WTC11 (cell line): ENCODE results near the gene ADAM12. TPM values are rescaled to one million over a fixed set of nuclear protein-coding genes. Genes with fewer than 3 reads are reported as not detected.

ENCODE experiments used
- ATAC-seq: fragments of 200-7000 bp; cut with Tn5 transposase; 2 replicates; pipeline ENCODE4 v1.10.0; 2021; ENCODE audit warnings: mild to moderate bottlenecking, moderate library complexity
- CTCF ChIA-PET: fragments of 300-600 bp; sonication (Branson Sonifier 250); formaldehyde crosslinking; loops from one replicate; lab custom pipeline; 2021; ENCODE audit warnings: antibody characterized with exemption; lab: Charles Lee
- POLR2A ChIA-PET: fragments of 350-600 bp; sonication (Branson Sonifier 250); formaldehyde crosslinking; loops from one replicate; lab custom pipeline; 2021; ENCODE audit warnings: antibody characterized with exemption; lab: Charles Lee
- DNase-seq: peaks from one replicate; pipeline ENCODE4 v3.0.0; 2021; ENCODE audit warnings: low spot score
- H3K27ac Mint-ChIP-seq: 2 replicates; pipeline ENCODE4 v1.8.0; 2021; ENCODE audit warnings: mixed read lengths
- H3K27me3 Mint-ChIP-seq: 2 replicates; pipeline ENCODE4 v1.8.0; 2021; ENCODE audit warnings: low read depth, mild to moderate bottlenecking, moderate library complexity, mixed read lengths
- H3K36me3 Mint-ChIP-seq: 2 replicates; pipeline ENCODE4 v1.8.0; 2021; ENCODE audit warnings: mixed read lengths
- H3K4me1 Mint-ChIP-seq: 2 replicates; pipeline ENCODE4 v1.8.0; 2022; ENCODE audit warnings: mixed read lengths
- H3K4me3 Mint-ChIP-seq: 2 replicates; pipeline ENCODE4 v1.8.0; 2021; ENCODE audit warnings: mild to moderate bottlenecking, moderate library complexity, mixed read lengths
- H3K9me3 Mint-ChIP-seq: 2 replicates; pipeline ENCODE4 v1.8.0; 2021; ENCODE audit warnings: mixed read lengths
- CREB1 ChIP-seq: sonication (generic); formaldehyde crosslinking; IDR thresholded peaks from 2 replicates; pipeline ENCODE4 v1.8.0; 2023; ENCODE audit warnings: mild to moderate bottlenecking, missing genetic modification reagents
- ELF4 ChIP-seq: sonication (generic); formaldehyde crosslinking; IDR thresholded peaks from 2 replicates; pipeline ENCODE4 v1.8.1; 2022; ENCODE audit warnings: low read depth, mild to moderate bottlenecking, moderate library complexity, missing genetic modification reagents
- EMX1 ChIP-seq: fragments of 250-450 bp; sonication (Bioruptor Pico); IDR thresholded peaks from 2 replicates; pipeline ENCODE4 v1.8.0; 2021; ENCODE audit warnings: mild to moderate bottlenecking
- GABPB1 ChIP-seq: sonication (generic); formaldehyde crosslinking; IDR thresholded peaks from 2 replicates; pipeline ENCODE4 v1.8.1; 2023; ENCODE audit warnings: mild to moderate bottlenecking, missing genetic modification reagents
- JUN ChIP-seq: sonication (generic); formaldehyde crosslinking; IDR thresholded peaks from 2 replicates; pipeline ENCODE4 v1.8.0; 2023; ENCODE audit warnings: mild to moderate bottlenecking, missing genetic modification reagents
- KAT7 ChIP-seq: sonication (generic); formaldehyde crosslinking; IDR thresholded peaks from 2 replicates; pipeline ENCODE4 v1.8.1; 2023; ENCODE audit warnings: missing genetic modification reagents, mild to moderate bottlenecking, borderline replicate concordance
- MXD4 ChIP-seq: fragments of 250-450 bp; sonication (Bioruptor Pico); IDR thresholded peaks from 2 replicates; pipeline ENCODE4 v1.8.0; 2021; ENCODE audit warnings: mild to moderate bottlenecking, moderate library complexity, borderline replicate concordance
- MYBL2 ChIP-seq: sonication (generic); formaldehyde crosslinking; IDR thresholded peaks from 2 replicates; pipeline ENCODE4 v1.8.1; 2023; ENCODE audit warnings: mild to moderate bottlenecking, moderate library complexity, missing genetic modification reagents
- OVOL2 ChIP-seq: fragments of 250-450 bp; sonication (Bioruptor Pico); IDR thresholded peaks from 2 replicates; pipeline ENCODE4 v1.9.0; 2021; ENCODE audit warnings: mild to moderate bottlenecking, borderline replicate concordance
- SMAD4 ChIP-seq: sonication (generic); formaldehyde crosslinking; IDR thresholded peaks from 2 replicates; pipeline ENCODE4 v1.8.0; 2022; ENCODE audit warnings: mild to moderate bottlenecking, missing genetic modification reagents
- SP1 ChIP-seq: sonication (generic); formaldehyde crosslinking; conservative IDR thresholded peaks from 2 replicates; pipeline ENCODE4 v1.8.1; 2022; ENCODE audit warnings: missing genetic modification reagents
- TEAD4 ChIP-seq: sonication (generic); formaldehyde crosslinking; IDR thresholded peaks from 2 replicates; pipeline ENCODE4 v1.8.0; 2022; ENCODE audit warnings: mild to moderate bottlenecking, missing genetic modification reagents
- USF1 ChIP-seq: sonication (generic); formaldehyde crosslinking; IDR thresholded peaks from 2 replicates; pipeline ENCODE4 v1.8.0; 2022; ENCODE audit warnings: mild to moderate bottlenecking, missing genetic modification reagents
- ZNF138 ChIP-seq: sonication (generic); formaldehyde crosslinking; conservative IDR thresholded peaks from 2 replicates; pipeline ENCODE4 v1.8.1; 2022; ENCODE audit warnings: mild to moderate bottlenecking, moderate library complexity, missing genetic modification reagents
- ZNF219 ChIP-seq: sonication (generic); formaldehyde crosslinking; IDR thresholded peaks from 2 replicates; pipeline ENCODE4 v1.8.0; 2023; ENCODE audit warnings: missing genetic modification reagents, mild to moderate bottlenecking, borderline replicate concordance
- ZNF232 ChIP-seq: sonication (generic); formaldehyde crosslinking; IDR thresholded peaks from 2 replicates; pipeline ENCODE4 v1.8.0; 2022; ENCODE audit warnings: mild to moderate bottlenecking, missing genetic modification reagents
- ZNF396 ChIP-seq: fragments of 250-450 bp; sonication (Bioruptor Pico); IDR thresholded peaks from 2 replicates; pipeline ENCODE4 v1.8.0; 2021; ENCODE audit warnings: mild to moderate bottlenecking, moderate library complexity, borderline replicate concordance
- ZNF416 ChIP-seq: fragments of 250-450 bp; sonication (Bioruptor Pico); IDR thresholded peaks from 2 replicates; pipeline ENCODE4 v1.9.0; 2021; ENCODE audit warnings: mild to moderate bottlenecking, inconsistent platforms
- ZNF423 ChIP-seq: fragments of 250-450 bp; sonication (Bioruptor Pico); IDR thresholded peaks from 2 replicates; pipeline ENCODE4 v2.1.2; 2022; ENCODE audit warnings: mild to moderate bottlenecking, moderate library complexity
- ZNF671 ChIP-seq: fragments of 250-450 bp; sonication (Bioruptor Pico); IDR thresholded peaks from 2 replicates; pipeline ENCODE4 v1.8.0; 2021; ENCODE audit warnings: mild to moderate bottlenecking
- total RNA-seq: library from RNA; stranded (reverse); gene quantifications from 3 replicates; pipeline ENCODE4 v1.2.3, GENCODE V29; 2021
- TF ChIP-seq, protein P1 (sequence below): sonication (generic); formaldehyde crosslinking; IDR thresholded peaks from 2 replicates; pipeline ENCODE4 v1.8.1; 2023; ENCODE audit warnings: mild to moderate bottlenecking, missing genetic modification reagents
- TF ChIP-seq, protein P2 (sequence below): fragments of 250-450 bp; sonication (Bioruptor Pico); IDR thresholded peaks from 2 replicates; pipeline ENCODE4 v1.9.0; 2021; ENCODE audit warnings: mild to moderate bottlenecking
- TF ChIP-seq, protein P3 (sequence below): sonication (generic); formaldehyde crosslinking; conservative IDR thresholded peaks from 2 replicates; pipeline ENCODE4 v1.8.1; 2022; ENCODE audit warnings: mild to moderate bottlenecking, missing genetic modification reagents
- TF ChIP-seq, protein P4 (sequence below): sonication (generic); formaldehyde crosslinking; IDR thresholded peaks from 2 replicates; pipeline ENCODE4 v1.8.1; 2023; ENCODE audit warnings: mild to moderate bottlenecking, missing genetic modification reagents, moderate library complexity

The ADAM12 gene
- total RNA-seq, 1 experiment from 2014 or later: 0.22 TPM

GRCh38 chr10:125997586-125997985 lies 390.7 kb downstream of the ADAM12 start (continued):
- TF ChIP-seq JUN (CRISPR knock-in tag): no peak
- TF ChIP-seq KAT7 (CRISPR knock-in tag): no peak
- no peak for TF ChIP-seq ZNF219 (CRISPR knock-in tag)

DNA sequence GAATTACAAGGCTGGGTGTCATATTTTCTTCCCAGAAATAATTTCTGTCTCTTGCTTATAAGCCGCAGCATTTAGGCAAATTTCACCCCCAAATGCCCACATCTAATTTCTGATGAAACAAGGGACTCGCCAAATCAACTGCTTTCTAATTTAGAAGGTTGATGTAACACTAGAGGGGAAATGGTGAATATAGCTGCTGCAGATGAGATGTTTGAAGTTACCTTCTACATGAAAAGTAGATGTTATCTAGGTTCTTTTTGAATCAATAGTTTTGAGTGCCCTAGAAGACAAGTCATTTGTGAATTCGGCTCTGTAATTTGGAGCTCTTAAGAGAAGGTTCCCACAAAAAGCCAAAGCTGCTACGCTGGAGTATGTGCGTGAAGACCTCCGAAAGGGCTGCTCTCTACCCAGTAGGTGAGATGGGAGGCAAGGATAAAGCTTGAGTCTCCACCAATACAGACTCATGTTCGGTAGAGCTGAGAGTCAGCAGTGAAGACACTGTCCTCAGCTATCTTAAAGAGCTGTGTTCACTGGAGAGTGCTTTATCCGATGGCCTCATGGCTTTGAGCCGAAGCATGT lies 392.5 kb downstream of the ADAM12 start:
- H3K4me3 Mint-ChIP-seq: no peak overlapping the region
- no peak for ATAC-seq
- DNase-seq: no peak
- no peak overlapping the region for H3K27ac Mint-ChIP-seq
- CTCF ChIA-PET: interaction anchor here (0.8 to 1.0 kb wide), 2 partner anchors 13 to 17 kb away, joined by 3 read pairs; no protein-coding TSS in a partner anchor
- TF ChIP-seq, protein P1, sequence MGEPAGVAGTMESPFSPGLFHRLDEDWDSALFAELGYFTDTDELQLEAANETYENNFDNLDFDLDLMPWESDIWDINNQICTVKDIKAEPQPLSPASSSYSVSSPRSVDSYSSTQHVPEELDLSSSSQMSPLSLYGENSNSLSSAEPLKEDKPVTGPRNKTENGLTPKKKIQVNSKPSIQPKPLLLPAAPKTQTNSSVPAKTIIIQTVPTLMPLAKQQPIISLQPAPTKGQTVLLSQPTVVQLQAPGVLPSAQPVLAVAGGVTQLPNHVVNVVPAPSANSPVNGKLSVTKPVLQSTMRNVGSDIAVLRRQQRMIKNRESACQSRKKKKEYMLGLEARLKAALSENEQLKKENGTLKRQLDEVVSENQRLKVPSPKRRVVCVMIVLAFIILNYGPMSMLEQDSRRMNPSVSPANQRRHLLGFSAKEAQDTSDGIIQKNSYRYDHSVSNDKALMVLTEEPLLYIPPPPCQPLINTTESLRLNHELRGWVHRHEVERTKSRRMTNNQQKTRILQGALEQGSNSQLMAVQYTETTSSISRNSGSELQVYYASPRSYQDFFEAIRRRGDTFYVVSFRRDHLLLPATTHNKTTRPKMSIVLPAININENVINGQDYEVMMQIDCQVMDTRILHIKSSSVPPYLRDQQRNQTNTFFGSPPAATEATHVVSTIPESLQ: no peak
- no peak for TF ChIP-seq MXD4
- TF ChIP-seq CREB1 (CRISPR knock-in tag): no peak
- no peak for TF ChIP-seq ZNF671 (CRISPR knock-in tag)
- TF ChIP-seq, protein P2, sequence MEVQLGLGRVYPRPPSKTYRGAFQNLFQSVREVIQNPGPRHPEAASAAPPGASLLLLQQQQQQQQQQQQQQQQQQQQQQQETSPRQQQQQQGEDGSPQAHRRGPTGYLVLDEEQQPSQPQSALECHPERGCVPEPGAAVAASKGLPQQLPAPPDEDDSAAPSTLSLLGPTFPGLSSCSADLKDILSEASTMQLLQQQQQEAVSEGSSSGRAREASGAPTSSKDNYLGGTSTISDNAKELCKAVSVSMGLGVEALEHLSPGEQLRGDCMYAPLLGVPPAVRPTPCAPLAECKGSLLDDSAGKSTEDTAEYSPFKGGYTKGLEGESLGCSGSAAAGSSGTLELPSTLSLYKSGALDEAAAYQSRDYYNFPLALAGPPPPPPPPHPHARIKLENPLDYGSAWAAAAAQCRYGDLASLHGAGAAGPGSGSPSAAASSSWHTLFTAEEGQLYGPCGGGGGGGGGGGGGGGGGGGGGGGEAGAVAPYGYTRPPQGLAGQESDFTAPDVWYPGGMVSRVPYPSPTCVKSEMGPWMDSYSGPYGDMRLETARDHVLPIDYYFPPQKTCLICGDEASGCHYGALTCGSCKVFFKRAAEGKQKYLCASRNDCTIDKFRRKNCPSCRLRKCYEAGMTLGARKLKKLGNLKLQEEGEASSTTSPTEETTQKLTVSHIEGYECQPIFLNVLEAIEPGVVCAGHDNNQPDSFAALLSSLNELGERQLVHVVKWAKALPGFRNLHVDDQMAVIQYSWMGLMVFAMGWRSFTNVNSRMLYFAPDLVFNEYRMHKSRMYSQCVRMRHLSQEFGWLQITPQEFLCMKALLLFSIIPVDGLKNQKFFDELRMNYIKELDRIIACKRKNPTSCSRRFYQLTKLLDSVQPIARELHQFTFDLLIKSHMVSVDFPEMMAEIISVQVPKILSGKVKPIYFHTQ (CRISPR knock-in tag): no peak
- H3K27me3 Mint-ChIP-seq: no peaks in the 10 kb centered on the region
- POLR2A ChIA-PET: no interaction called here
- H3K4me1 Mint-ChIP-seq: peaks cover 8% of the 10 kb centered on the region
- H3K36me3 Mint-ChIP-seq: no peaks in the 10 kb centered on the region
- H3K9me3 Mint-ChIP-seq: peaks cover 2% of the 10 kb centered on the region; the same call in 1 of the 2 replicates

DNA sequence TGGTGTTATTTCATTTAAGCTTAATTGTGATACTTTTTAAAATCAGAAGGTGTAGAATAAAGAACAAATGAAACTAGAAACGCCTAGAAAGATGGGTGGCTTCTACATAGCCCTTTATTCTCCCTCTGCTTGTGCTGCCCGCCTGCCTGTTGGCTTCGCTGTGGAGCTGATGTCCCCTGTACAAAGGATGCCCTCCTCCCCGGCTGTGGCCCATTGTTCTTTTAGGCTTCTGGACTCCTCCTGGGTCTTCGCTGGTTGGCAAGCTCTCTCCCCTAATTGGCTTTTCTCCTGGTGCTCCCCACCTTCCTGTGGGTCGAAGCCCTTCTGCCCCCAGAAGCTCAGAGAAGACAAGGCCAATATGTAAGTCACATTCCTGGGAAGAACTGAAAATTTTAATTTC lies 393.7 kb downstream of the ADAM12 start:
- no peaks in the 10 kb centered on the region for H3K27me3 Mint-ChIP-seq
- H3K36me3 Mint-ChIP-seq: no peaks in the 10 kb centered on the region
- no peak overlapping the region for H3K27ac Mint-ChIP-seq
- H3K4me3 Mint-ChIP-seq: no peak overlapping the region
- DNase-seq: no peak
- H3K9me3 Mint-ChIP-seq: peaks cover 11% of the 10 kb centered on the region
- peaks cover 6% of the 10 kb centered on the region for H3K4me1 Mint-ChIP-seq
- ChIA-PET POLR2A (no interaction called here), CTCF (interaction anchor here (0.7 to 1.5 kb wide), 3 partner anchors 10 to 392 kb away, joined by 3 to 8 read pairs (median 3); no protein-coding TSS in a partner anchor)
- no peak for ATAC-seq
- TF ChIP-seq ELF4 (no peak), ZNF416 (CRISPR knock-in tag) (no peak), CREB1 (CRISPR knock-in tag) (no peak), EMX1 (no peak), SMAD4 (no peak), OVOL2 (CRISPR knock-in tag) (no peak), SP1 (CRISPR knock-in tag) (no peak), MYBL2 (CRISPR knock-in tag) (no peak), TEAD4 (CRISPR knock-in tag) (no peak), ZNF423 (CRISPR knock-in tag) (no peak), USF1 (no peak), GABPB1 (CRISPR knock-in tag) (no peak), ZNF138 (CRISPR knock-in tag) (no peak), ZNF232 (CRISPR knock-in tag) (no peak), ZNF396 (CRISPR knock-in tag) (no peak)
- TF ChIP-seq, protein P2 (CRISPR knock-in tag): no peak
- TF ChIP-seq, protein P3, sequence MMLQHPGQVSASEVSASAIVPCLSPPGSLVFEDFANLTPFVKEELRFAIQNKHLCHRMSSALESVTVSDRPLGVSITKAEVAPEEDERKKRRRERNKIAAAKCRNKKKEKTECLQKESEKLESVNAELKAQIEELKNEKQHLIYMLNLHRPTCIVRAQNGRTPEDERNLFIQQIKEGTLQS (CRISPR knock-in tag): no peak
- TF ChIP-seq, protein P4, sequence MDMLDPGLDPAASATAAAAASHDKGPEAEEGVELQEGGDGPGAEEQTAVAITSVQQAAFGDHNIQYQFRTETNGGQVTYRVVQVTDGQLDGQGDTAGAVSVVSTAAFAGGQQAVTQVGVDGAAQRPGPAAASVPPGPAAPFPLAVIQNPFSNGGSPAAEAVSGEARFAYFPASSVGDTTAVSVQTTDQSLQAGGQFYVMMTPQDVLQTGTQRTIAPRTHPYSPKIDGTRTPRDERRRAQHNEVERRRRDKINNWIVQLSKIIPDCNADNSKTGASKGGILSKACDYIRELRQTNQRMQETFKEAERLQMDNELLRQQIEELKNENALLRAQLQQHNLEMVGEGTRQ (CRISPR knock-in tag): no peak
